IPS-15b (cell line): ENCODE results near the gene TDRD6.

Source experiments
- H3K27me3 ChIP-seq: one replicate; pipeline ENCODE4 v1.6.1; 2013; ENCODE audit warnings: low read length; ENCODE audit not compliant: control insufficient read depth, insufficient read depth
- H3K36me3 ChIP-seq: one replicate; pipeline ENCODE4 v1.6.1; 2013; ENCODE audit warnings: low read length; ENCODE audit not compliant: control insufficient read depth, insufficient read depth
- H3K4me1 ChIP-seq: one replicate; pipeline ENCODE4 v1.6.1; 2013; ENCODE audit warnings: mild to moderate bottlenecking, low read length; ENCODE audit not compliant: control insufficient read depth, insufficient read depth
- H3K4me3 ChIP-seq: one replicate; pipeline ENCODE4 v1.5.1; 2013; ENCODE audit warnings: low read depth, low read length
- H3K9ac ChIP-seq: one replicate; pipeline ENCODE4 v1.6.1; 2013; ENCODE audit warnings: low read depth, mild to moderate bottlenecking, low read length
- H3K9me3 ChIP-seq: one replicate; pipeline ENCODE4 v1.6.1; 2013; ENCODE audit warnings: mild to moderate bottlenecking, low read length; ENCODE audit not compliant: control insufficient read depth, insufficient read depth

The TDRD6 gene

GRCh38 chr6:46689657-46690056 lies 2.0 kb downstream of the TDRD6 start:
- Histone ChIP-seq H3K4me1 (no peaks in the 10 kb centered on the region), H3K9ac (no peak overlapping the region), H3K4me3 (no peak overlapping the region), H3K9me3 (no peaks in the 10 kb centered on the region), H3K27me3 (no peaks in the 10 kb centered on the region), H3K36me3 (no peaks in the 10 kb centered on the region)

GRCh38 chr6:46690141-46690755 lies 2.6 kb downstream of the TDRD6 start:
- Histone ChIP-seq H3K9me3 (no peaks in the 10 kb centered on the region), H3K36me3 (no peaks in the 10 kb centered on the region), H3K4me1 (no peaks in the 10 kb centered on the region), H3K27me3 (no peaks in the 10 kb centered on the region), H3K4me3 (no peak overlapping the region), H3K9ac (no peak overlapping the region)

GRCh38 chr6:46690911-46691451 lies 3.3 kb downstream of the TDRD6 start:
- Histone ChIP-seq H3K36me3 (no peaks in the 10 kb centered on the region), H3K9ac (no peak overlapping the region), H3K4me1 (no peaks in the 10 kb centered on the region), H3K9me3 (no peaks in the 10 kb centered on the region), H3K27me3 (no peaks in the 10 kb centered on the region), H3K4me3 (no peak overlapping the region)

GRCh38 chr6:46699970-46700369 lies 12.3 kb downstream of the TDRD6 start:
- H3K36me3 ChIP-seq: no peaks in the 10 kb centered on the region

GRCh38 chr6:46704562-46704961 lies 16.9 kb downstream of the TDRD6 start:
- Histone ChIP-seq H3K4me1 (no peaks in the 10 kb centered on the region), H3K4me3 (no peak overlapping the region), H3K27me3 (no peaks in the 10 kb centered on the region), H3K9ac (no peak overlapping the region), H3K9me3 (no peaks in the 10 kb centered on the region), H3K36me3 (no peaks in the 10 kb centered on the region)

More at GRCh38 chr6:46699970-46700369, 12.3 kb downstream of the TDRD6 start:
- H3K9ac ChIP-seq: no peak overlapping the region
- no peaks in the 10 kb centered on the region for H3K9me3 ChIP-seq
- H3K27me3 ChIP-seq: no peaks in the 10 kb centered on the region
- H3K4me3 ChIP-seq: no peak overlapping the region
- H3K4me1 ChIP-seq: no peaks in the 10 kb centered on the region

GRCh38 chr6:46706464-46706863 lies 18.8 kb downstream of the TDRD6 start:
- no peak overlapping the region for H3K4me3 ChIP-seq
- H3K4me1 ChIP-seq: no peaks in the 10 kb centered on the region
- no peaks in the 10 kb centered on the region for H3K27me3 ChIP-seq
- no peak overlapping the region for H3K9ac ChIP-seq
- H3K36me3 ChIP-seq: no peaks in the 10 kb centered on the region
- no peaks in the 10 kb centered on the region for H3K9me3 ChIP-seq

- Histone ChIP-seq H3K4me1 (no peaks in the 10 kb centered on the region), H3K27me3 (no peaks in the 10 kb centered on the region), H3K9ac (no peak overlapping the region), H3K36me3 (no peaks in the 10 kb centered on the region), H3K4me3 (no peak overlapping the region), H3K9me3 (no peaks in the 10 kb centered on the region)
These were observed 23.8 kb downstream of the TDRD6 start for GRCh38 chr6:46711491-46711890.

GRCh38 chr6:46715141-46715540 lies 27.5 kb downstream of the TDRD6 start:
- H3K4me1 ChIP-seq: no peaks in the 10 kb centered on the region
- no peaks in the 10 kb centered on the region for H3K27me3 ChIP-seq
- no peaks in the 10 kb centered on the region for H3K36me3 ChIP-seq
- H3K4me3 ChIP-seq: no peak overlapping the region
- no peaks in the 10 kb centered on the region for H3K9me3 ChIP-seq
- H3K9ac ChIP-seq: no peak overlapping the region

- Histone ChIP-seq H3K4me3 (no peak overlapping the region), H3K36me3 (no peaks in the 10 kb centered on the region), H3K9me3 (no peaks in the 10 kb centered on the region), H3K4me1 (no peaks in the 10 kb centered on the region), H3K27me3 (no peaks in the 10 kb centered on the region), H3K9ac (no peak overlapping the region)
These were observed 31.4 kb downstream of the TDRD6 start for GRCh38 chr6:46719099-46719498.

- no peaks in the 10 kb centered on the region for H3K27me3 ChIP-seq
- no peaks in the 10 kb centered on the region for H3K36me3 ChIP-seq
- H3K9ac ChIP-seq: no peak overlapping the region
- no peak overlapping the region for H3K4me3 ChIP-seq
- no peaks in the 10 kb centered on the region for H3K9me3 ChIP-seq
- no peaks in the 10 kb centered on the region for H3K4me1 ChIP-seq
These were observed 32.7 kb downstream of the TDRD6 start for GRCh38 chr6:46720401-46720800.

- Histone ChIP-seq H3K27me3 (peaks cover 9% of the 10 kb centered on the region), H3K36me3 (no peaks in the 10 kb centered on the region), H3K9ac (no peak overlapping the region), H3K9me3 (no peaks in the 10 kb centered on the region), H3K4me3 (no peak overlapping the region), H3K4me1 (peaks cover 5% of the 10 kb centered on the region)
These were observed 42.2 kb downstream of the TDRD6 start for GRCh38 chr6:46729787-46730326.

GRCh38 chr6:46730921-46731461 lies 43.3 kb downstream of the TDRD6 start:
- H3K27me3 ChIP-seq: peaks cover 15% of the 10 kb centered on the region
- H3K4me3 ChIP-seq: no peak overlapping the region
- no peak overlapping the region for H3K9ac ChIP-seq
- peaks cover 5% of the 10 kb centered on the region for H3K4me1 ChIP-seq
- H3K36me3 ChIP-seq: no peaks in the 10 kb centered on the region
- no peaks in the 10 kb centered on the region for H3K9me3 ChIP-seq
